BJ (cell line): ENCODE measurements around the gene ZDHHC8. TPM values are rescaled to one million over a fixed set of nuclear protein-coding genes. Genes with fewer than 3 reads are reported as not detected.

Experiments
- CTCF ChIA-PET: fragments of 350-600 bp; formaldehyde crosslinking; extraction: SDS; loops from one replicate; lab custom pipeline; 2021; ENCODE audit warnings: antibody characterized with exemption, inconsistent platforms; lab: Yijun Ruan, JAX
- POLR2A ChIA-PET: fragments of 300-600 bp; sonication (Branson Sonifier 250); formaldehyde crosslinking; extraction: SDS; loops from one replicate; lab custom pipeline; 2021; ENCODE audit warnings: antibody characterized with exemption; lab: Charles Lee
- DNase-seq: peaks from one replicate; pipeline ENCODE4 v3.0.0-alpha.2; 2011; ENCODE audit warnings: low read depth
- H3K27me3 ChIP-seq: 2 replicates; pipeline ENCODE4 v1.6.0; 2011; ENCODE audit warnings: low read length; ENCODE audit not compliant: control insufficient read depth, insufficient read depth
- H3K36me3 ChIP-seq: 2 replicates; pipeline ENCODE4 v1.5.1; 2011; ENCODE audit warnings: low read length; ENCODE audit not compliant: control insufficient read depth, insufficient read depth
- H3K4me3 ChIP-seq: 2 replicates; pipeline ENCODE4 v1.5.1; 2011; ENCODE audit warnings: low read depth, mild to moderate bottlenecking, control low read depth, low read length
- polyA plus RNA-seq: library from polyadenylated mRNA; depleted of rRNA; stranded (reverse); fragments of >200 nt; gene quantifications from 2 replicates; pipeline ENCODE4 v1.2.3, GENCODE V29; 2011
- TF ChIP-seq, protein P1 (sequence below): IDR thresholded peaks from 2 replicates; pipeline ENCODE4 v1.5.1; 2011; ENCODE audit warnings: low read depth, mild to moderate bottlenecking, control low read depth, inconsistent platforms, low read length, moderate library complexity; ENCODE audit not compliant: insufficient read depth

Gene ZDHHC8
- polyA plus RNA-seq, 1 experiment: 32.2 TPM

DNA sequence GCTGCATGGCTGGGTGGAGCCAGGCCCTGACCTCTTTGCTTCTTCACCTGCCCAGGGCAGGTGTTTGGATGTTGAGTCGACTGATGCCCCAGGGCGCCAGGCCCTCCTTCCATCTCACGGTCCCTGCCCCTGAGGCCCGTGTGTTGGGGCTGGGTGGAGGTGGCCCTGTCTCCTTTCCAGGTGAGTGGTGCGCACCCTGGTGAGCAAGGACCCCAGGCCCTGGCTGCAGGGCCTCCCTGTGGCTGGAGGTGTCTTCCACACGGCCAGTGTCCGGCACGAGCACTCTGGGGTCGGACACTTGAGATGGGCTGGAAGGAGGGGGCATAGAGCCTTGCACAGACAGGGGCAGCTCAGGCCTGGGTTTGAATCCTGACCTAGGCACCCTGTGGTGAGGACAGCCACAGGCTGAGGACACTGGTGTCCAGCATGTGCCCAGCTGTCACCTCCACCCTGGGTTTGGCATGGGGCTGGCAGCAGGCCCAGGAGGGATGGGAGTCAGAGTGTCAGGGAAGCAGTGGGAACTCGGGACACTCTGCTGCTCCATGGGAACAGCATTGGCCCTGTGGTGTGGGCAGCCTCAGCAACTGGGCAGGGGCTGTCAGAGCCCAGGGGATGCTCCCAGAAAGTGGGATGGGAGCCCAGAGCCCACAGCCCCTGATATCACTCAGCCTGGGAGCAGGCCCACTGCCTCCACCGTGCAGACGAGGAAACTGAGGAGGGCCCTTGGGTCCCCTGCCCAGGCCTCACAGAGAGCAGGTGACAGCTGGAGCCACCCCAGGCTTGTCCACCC lies 56.4 kb downstream of the ZDHHC8 start:
- H3K36me3 ChIP-seq: no peaks in the 10 kb centered on the region
- DNase-seq: no peak
- ChIA-PET POLR2A (no interaction called here), CTCF (interaction anchor here (1.9 kb wide), 1 partner anchor 31 kb away, joined by 4 read pairs; no protein-coding TSS in a partner anchor)
- TF ChIP-seq, protein P1, sequence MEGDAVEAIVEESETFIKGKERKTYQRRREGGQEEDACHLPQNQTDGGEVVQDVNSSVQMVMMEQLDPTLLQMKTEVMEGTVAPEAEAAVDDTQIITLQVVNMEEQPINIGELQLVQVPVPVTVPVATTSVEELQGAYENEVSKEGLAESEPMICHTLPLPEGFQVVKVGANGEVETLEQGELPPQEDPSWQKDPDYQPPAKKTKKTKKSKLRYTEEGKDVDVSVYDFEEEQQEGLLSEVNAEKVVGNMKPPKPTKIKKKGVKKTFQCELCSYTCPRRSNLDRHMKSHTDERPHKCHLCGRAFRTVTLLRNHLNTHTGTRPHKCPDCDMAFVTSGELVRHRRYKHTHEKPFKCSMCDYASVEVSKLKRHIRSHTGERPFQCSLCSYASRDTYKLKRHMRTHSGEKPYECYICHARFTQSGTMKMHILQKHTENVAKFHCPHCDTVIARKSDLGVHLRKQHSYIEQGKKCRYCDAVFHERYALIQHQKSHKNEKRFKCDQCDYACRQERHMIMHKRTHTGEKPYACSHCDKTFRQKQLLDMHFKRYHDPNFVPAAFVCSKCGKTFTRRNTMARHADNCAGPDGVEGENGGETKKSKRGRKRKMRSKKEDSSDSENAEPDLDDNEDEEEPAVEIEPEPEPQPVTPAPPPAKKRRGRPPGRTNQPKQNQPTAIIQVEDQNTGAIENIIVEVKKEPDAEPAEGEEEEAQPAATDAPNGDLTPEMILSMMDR: no peak
- peaks cover 2% of the 10 kb centered on the region; the same call in 1 of the 2 replicates for H3K27me3 ChIP-seq
- no peak overlapping the region for H3K4me3 ChIP-seq

DNA sequence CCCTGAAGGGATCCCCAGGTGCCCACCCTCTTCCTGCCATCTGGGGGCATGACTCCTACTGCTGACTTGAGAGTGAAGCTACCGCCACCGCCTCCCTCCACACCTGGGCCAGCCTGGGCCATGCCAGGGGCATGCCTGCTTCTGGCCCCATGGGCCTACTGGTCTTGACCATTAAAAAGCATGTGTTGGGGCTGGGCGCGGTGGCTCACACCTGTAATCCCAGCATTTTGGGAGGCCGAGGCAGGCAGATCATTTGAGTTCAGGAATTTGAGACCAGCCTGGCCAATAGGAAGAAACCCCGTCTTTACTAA lies 56.9 kb downstream of the ZDHHC8 start:
- TF ChIP-seq, protein P1: no peak
- Histone ChIP-seq H3K36me3 (no peaks in the 10 kb centered on the region), H3K4me3 (no peak overlapping the region), H3K27me3 (peaks cover 2% of the 10 kb centered on the region; the same call in 1 of the 2 replicates)
- POLR2A ChIA-PET: no interaction called here
- no peak for DNase-seq
- CTCF ChIA-PET: interaction anchor here (1.9 kb wide), 1 partner anchor 31 kb away, joined by 4 read pairs; no protein-coding TSS in a partner anchor

DNA sequence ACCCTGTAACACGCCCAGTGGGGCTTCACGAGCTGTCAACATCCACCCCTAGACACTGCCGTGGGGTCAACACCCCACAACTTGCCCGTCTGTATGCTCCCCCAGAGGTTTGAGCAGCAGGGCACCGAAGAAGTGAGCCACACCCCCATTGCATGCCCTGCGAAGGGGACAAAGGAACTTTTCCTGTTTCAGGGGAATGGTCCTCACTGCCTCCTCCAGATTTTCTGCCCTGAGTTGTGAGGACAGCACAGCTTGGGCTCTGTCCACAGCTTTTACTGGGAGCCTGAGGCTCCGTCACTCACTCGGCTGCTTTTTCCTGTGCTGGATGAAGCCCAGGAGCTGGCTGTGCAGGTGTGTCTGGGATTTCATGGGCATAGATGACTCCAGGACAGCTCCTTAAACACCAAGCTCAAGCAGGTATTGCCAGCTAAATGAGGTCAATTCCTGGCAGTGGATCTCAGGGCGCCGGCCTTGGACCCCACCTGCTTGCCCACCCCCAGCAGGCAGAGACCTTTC lies 59.5 kb downstream of the ZDHHC8 start:
- TF ChIP-seq, protein P1: no peak
- POLR2A ChIA-PET: no interaction called here
- H3K36me3 ChIP-seq: no peaks in the 10 kb centered on the region
- H3K27me3 ChIP-seq: peaks cover under 1% of the 10 kb centered on the region; the same call in 1 of the 2 replicates
- DNase-seq: no peak
- CTCF ChIA-PET: interaction anchor here (0.8 kb wide), 1 partner anchor 32 kb away, joined by 3 read pairs; no protein-coding TSS in a partner anchor
- H3K4me3 ChIP-seq: no peak overlapping the region

DNA sequence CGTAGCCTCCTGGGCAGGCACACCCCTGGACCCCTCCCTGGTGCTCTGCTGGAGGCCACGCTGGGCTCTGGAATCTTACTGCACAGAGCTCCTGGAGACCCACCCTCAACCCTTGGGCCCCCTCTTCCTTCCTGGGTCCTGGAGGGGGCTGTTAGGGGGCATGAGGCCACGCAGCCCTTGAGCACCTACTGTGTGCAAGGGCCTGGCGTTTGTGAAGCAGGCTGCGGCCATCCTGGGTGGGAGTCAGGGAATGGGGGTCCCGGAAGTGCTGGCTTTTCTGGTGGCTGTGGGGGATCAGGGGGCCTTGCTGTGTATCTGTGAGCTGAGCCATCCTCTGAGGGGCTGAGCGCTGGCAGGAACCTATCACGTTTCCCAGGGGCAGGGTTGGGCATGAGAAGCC lies 60.2 kb downstream of the ZDHHC8 start:
- ChIA-PET CTCF (interaction anchor here (1.0 kb wide), 1 partner anchor 13 kb away, joined by 3 read pairs; no protein-coding TSS in a partner anchor), POLR2A (no interaction called here)
- no peak for DNase-seq
- Histone ChIP-seq H3K36me3 (no peaks in the 10 kb centered on the region), H3K4me3 (no peak overlapping the region), H3K27me3 (no peaks in the 10 kb centered on the region)
- TF ChIP-seq, protein P1: no peak

DNA sequence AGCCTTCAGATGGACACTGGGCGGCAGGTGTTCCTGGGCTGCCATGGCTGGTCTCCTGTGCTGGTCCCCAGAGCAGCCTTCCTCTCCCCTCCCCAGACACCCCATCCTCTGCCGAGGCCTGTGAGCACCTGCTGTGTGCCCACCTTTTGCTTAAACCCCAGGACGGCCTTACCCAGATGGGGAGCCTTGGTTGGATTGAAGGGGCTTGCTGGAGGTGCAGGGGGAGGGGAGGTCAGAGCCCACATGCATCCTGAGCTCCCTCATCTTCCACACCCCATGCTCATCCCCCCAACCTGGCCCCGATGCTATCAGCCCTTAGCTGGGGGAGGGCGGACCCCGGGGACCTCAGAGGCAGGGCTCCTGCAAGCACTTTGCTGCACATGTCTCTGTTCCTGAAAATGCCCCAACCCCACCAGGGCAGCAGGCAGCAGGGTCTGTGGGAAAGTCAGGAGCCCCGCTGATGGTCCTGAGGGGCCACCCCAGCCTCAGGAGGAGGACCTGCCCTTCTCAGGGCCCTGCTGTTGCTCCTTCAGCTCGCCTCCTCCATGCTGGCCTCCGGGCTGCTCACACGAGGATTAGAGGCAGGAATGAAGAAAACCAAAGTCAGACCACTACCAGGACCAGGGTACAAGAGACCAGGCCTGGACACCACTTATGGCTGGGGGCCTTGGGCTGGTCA lies 60.8 kb downstream of the ZDHHC8 start:
- TF ChIP-seq, protein P1: no peak
- no peak for DNase-seq
- Histone ChIP-seq H3K27me3 (no peaks in the 10 kb centered on the region), H3K4me3 (no peak overlapping the region), H3K36me3 (no peaks in the 10 kb centered on the region)
- ChIA-PET CTCF (interaction anchor here (1.0 to 1.6 kb wide), 2 partner anchors 12 to 19 kb away, joined by 3 read pairs; no protein-coding TSS in a partner anchor), POLR2A (no interaction called here)
